GM21717 (cell line): Measurements from ENCODE around the gene FBXL4.

Source experiments
- ATAC-seq: cut with Tn5 transposase; IDR thresholded peaks from one replicate; pipeline ENCODE4 v1.9.1; 2021; ENCODE audit warnings: mild to moderate bottlenecking, moderate library complexity; ENCODE audit not compliant: unreplicated experiment

The FBXL4 gene

GRCh38 chr6:98828211-98828788 is 119.4 kb downstream of the FBXL4 start:
- ATAC-seq, result no peak

DNA sequence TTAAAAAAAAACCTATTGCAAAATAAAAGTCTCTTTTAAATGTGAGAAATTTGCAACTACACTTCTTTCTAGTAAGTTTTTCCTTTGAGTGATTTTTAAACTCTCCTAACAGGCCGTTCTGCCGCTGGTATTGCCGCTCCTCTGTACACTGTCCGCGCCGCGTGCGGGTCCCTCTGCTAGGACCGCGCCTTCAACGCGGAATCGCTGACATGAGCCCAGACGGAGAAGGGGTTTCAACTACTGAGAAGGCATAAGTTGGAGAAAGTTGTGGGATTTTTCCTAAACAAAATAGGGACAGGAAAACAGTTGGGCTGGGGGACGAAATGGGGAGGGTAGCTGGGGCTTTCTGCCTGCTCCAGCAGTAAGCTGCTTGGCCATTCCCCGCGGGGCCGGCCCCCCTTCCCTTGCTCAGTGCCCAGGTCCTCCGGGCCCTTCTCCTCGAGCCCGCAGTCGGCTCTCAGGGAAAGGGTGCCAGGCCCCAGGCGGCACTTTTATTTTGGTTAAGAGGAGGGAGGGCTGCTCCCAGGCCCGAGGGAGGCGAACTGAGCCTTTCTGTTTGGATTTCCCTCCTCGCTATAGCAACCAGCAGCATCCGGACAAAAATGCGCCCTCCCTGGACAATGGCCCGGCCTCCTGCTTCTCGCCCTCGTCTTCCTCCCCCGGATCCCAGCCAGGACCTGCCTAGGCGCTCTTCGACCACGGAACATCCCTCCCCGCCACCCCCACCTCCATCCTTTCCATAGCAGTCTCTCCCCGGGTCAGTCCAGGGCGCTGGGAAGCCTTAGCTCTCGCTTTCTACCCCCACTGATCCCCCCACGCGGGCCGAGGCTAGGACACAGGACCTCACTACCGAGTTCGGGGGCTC is 120.2 kb downstream of the FBXL4 start:
- ATAC-seq, result no peak

DNA sequence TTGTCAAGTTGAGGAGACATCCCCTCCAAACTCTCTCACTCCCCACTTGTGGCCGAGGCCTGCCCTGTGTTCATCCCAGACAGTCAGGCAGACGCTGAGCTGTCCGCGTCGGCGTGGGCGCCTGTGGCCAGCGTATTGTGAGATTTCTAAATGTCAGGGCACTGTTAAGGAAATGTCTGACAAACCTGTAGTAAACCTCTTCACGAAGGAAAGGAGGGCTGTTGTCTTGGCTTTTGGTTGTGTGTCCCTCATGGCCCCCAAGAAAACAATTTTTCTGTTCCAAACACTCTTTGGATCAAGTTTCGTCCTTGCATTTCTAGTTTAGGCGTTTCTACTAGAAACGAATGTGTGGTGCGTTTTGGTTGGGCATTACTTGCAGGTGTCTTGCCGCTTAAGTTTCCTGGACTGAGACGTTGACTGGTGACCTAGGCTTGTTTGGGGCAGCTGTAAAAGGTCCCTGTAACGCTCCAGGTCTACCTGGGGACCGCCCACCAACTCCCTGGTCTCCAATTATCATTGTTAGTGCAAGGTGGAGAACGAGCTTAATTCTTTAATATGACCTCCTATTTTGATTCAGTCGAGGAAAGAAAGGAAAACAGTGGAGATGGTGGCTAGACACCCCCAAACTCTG is 122.0 kb downstream of the FBXL4 start:
- ATAC-seq, result no peak

- ATAC-seq, result no peak
Measured at GRCh38 chr6:98824902-98825599, 122.7 kb downstream of the FBXL4 start.

DNA sequence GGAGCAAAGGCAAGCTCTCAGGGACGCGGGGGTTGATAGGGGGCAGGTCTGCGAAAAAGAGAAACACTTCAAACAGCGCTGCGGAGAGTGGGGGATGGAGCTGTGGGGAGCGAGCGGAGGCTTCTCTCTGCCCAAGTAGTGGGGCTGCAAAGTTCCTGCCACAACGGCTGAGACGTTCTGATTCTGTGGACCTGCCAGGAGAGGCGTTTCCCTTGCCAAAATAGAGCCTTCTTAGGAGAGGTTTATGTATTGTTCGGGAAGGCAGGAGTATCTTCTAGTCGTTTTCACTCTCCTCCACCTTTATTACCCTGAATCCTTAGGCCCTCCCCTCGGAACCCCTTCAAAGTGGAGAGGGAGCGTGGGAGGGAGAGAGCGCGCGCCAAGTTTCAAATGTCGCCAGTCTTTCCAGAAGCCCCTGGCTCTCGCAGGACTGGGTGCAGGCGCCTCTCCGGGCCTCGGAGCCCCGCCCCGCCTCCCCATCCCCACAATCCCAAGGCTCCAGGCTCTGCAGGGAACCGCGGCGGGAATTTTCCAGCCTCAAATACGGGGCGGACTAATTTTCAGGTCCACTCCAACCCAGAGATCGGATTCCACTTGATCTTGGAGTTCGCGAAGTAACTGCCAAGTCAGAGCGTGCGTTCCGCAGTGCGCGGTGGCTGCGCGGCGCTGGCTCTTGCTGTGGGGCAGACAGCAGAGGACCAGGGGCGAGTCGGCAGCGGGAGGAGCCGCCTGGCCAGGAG is 123.4 kb downstream of the FBXL4 start:
- no peak for ATAC-seq

DNA sequence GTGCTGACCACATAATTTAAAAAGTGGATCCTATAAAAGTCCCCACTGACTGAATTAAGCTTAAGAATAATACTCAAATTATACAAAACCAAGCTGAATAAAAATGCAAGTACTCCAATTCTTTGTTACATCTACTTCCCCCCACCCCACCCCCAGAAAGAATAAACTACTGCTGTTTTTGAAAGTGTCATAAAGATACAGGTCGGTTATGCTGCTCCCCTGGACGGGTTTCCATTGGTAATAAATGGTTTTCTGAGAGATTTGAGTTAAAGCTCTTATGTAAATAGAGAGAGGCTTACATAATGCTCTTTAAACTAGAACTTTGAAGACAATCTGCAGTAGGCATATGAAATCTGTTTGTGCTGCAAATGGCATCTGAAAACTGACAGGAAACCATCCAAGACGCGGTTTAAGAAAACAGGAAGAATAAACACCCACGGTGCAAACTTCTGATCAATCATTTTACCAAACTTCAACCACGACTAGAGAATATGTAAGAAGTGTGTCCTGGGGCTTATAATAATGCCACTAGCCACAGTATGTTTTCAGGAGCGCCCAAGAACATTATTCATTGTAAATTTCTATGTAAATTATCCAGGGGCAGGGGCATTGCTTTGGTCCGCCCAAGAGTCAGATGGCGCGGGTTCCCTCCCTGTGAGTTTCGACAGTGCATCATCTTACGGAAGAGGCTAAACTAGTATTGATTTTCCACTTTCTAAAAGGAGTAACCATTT is 124.2 kb downstream of the FBXL4 start:
- ATAC-seq, result no peak

GRCh38 chr6:98821756-98822405 is 125.9 kb downstream of the FBXL4 start:
- no peak for ATAC-seq
